GM21447 (cell line): ENCODE measurements around the gene TRPM3.

ENCODE experiments used
- ATAC-seq: cut with Tn5 transposase; IDR thresholded peaks from one replicate; pipeline ENCODE4 v1.9.1; 2021; ENCODE audit not compliant: unreplicated experiment

The TRPM3 gene

DNA sequence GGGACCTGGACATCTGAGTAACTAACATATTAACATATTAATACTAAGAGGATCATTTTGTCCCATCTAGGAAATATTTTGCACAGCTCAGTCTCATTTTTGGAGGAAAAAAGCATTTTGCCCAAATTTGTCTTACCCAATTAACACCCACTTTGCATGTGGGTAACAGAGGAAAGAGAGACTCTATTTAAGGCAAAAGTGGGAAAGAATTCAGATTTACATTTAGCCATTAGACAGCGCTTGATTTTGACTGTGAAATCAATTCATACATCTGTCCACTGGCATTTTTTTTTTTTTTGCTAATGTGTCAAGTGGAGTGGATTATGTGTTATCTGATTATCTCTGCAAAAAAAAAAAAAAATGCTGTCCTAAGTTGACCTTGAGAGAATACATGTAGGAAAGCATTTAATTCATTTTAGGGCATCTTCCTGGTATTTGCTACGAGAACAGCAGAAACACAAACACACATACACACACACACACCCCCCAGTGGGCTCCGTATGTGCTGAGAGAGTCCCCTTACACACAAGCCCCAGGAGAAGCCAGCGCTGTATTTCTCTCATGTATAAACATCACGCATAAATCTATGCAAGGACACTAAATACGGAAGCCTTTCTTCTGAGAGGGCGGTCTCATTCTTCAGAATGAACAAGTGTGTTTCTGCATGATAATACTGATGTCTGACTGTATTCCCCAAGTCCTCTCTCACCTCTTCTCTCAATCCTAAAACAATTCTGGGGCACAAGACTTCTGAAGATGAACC is 505.0 kb downstream of the TRPM3 start:
- ATAC-seq = no peak

DNA sequence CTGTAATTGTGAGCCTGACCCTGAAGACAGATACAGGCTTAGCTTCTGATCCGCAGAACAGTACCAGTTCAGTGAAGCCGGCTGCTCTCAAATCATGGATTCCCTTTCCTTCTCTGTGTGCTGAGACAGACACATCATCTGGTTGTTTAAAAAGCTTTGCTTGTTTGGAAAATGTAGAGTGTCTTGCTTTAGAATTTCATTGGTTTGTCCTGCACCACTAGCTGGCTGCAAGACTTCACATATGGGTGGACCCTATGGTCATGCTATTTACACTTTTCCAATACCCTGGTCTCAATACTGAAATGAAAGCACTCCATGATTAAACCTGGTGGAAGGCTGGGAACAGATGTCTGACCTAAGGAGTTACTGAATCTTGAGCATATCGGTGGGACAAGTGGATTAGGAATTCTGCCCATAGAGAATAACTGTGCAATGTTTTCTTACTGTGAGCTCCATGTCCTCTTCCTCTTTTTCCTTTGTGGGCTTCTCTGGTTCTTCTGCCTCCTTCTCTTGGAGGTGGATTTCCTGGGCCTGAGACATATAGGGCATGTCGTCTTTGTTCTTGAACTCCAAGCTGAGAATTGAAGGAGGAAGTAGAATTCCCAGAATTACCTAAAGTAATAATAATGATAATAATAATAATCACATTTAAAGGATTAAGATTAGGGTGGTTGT is 505.8 kb downstream of the TRPM3 start:
- ATAC-seq = no peak

DNA sequence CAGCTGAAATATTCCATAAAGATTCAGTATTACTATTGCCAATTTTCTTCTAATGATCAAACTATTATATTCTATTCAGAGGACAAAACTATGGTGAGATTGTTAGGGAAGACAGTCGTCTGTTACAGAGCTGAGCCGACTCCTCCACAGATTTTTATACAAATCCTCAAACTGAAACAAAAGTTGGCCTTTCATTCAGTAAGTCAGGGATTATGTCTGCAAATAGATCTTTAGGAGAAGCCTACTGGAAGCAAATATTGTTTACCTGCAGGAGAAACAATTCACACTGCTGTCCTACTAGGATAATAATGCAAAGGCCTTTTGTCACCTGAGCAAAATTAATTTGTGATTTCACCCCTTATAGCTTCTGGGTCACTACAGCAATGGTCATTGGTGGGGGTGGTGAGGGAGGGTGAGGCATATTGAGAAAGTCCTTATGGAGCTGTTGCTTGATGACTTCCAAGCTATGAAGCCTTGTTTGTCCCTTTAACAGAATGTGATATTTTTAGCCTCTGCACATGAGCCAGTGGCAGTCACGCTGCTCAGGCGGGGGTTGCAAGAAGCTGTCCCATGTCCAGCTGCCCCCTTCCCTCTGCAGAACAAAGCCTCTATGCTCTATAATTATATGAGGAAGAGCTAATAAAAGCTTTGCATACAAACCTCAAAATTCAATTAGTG is 506.5 kb downstream of the TRPM3 start:
- ATAC-seq = no peak

DNA sequence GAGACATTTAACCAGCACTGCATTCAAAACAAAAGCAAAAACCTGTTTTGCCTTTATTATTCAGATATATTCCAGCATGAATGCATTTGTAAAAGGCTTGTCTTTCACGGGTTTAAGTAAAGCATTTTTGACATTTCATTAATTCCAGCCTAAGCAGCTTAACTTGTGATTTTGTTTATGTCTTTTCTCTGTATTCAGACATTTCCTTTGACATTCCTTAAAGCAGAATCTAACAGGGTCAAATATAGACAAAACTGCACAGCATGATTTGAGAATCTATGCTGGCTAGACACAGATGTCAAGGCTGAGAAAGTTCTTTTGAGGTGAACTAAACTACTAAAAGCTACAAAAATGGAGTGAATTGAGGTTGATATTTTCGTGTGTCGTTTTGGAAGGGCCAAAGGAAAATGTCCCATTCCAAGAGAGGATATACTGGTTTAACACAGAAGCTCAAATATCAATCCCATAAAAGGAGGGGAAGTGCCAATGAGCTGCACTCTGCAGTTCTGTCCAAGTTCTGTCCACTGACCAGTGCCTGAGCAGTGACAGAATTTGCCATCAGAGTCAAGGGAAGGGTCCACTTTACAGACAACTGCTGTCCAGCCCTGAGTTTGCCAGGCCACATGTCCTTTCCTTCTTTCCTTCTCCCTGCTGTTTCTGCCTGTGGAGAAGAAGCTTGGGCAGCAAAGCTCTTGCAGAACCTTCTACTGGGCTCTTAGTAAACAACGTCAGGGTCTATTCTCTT is 508.2 kb downstream of the TRPM3 start:
- no peak for ATAC-seq

DNA sequence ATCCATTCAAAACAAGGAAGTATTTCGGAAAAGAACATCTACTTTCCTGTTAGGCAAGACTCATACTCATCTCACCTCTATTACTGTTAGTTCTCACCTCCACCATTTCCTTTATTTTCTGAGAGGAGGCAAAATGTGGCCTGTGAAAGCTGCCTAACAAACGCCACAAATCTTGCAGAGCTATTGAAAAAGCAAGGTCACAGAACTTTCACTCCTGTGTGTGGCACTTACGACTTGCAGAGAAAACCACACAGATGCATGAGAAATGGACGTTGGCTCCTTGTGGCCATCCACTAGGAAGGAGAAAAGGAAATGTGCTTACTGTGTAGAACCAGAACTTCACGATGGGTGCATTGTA is 511.2 kb downstream of the TRPM3 start:
- no peak for ATAC-seq

DNA sequence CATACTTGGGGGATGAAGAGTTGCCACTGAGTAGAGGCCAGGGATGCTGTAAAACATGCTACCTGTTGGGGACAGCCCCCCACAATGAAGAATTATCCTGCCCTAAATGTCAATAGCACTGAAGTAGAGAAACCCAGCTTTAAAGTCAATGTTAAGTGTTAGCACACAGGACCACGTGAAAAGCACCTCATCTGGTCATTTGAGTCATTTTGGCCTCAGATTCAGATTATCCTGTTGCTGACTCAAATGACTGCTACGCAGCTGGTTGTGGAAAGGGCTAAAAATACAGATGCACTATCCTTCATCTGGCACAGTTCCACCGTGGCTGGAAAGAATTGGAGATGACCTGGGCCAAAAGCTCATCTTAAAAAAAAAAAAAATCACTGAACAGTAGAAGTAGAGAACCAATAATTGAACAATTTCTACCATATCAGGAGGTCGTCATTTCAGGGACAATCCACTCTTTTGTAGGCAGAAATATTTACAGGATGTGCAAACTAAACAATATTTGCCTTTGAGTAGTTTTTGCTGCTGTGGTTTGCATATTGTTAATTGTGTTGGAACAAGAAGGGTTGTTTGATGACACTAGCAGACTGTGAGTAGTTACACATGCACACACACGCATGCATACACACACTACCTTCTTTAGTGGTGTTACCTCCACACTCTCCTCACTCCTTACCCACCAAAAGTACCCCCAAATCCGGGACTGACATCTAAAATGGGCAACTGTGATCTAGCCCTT is 511.7 kb downstream of the TRPM3 start:
- no peak for ATAC-seq

DNA sequence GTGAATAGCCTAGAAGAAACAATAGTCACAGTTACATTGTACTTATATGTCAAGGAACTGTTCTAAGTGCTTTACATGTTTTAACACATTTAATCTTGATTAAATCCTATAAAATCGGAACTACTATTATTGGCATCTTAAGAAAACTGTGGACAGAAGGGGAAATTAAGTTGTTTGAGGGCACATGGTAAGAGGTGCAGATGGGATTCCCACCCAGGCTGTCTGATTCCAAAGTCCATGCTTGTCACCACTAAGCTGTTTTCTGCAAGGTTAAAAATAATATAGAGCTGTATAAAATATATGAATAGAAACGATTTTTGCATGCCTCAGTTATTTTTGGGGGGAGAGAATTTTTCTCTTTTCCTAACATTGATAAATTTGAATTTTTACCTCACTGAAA is 512.4 kb downstream of the TRPM3 start:
- no peak for ATAC-seq

DNA sequence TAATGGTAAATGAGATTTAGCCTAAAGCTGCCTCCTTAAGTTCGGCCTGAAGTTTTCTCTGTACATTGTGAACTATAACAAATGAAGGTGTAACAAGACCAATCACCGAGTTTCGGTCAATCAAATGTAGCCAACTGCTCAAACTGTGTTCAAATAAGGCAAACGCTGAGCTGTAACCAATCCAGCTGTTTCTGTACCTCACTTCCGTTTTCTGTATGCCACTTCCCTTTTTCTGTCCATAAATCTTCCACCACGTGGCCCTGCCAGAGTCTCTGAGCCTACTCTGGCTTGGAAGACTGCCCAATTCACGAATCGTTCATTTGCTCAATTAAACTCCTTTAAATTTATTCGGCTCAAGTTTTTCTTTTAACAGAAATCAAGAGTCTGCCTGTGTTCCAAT is 513.5 kb downstream of the TRPM3 start:
- no peak for ATAC-seq

DNA sequence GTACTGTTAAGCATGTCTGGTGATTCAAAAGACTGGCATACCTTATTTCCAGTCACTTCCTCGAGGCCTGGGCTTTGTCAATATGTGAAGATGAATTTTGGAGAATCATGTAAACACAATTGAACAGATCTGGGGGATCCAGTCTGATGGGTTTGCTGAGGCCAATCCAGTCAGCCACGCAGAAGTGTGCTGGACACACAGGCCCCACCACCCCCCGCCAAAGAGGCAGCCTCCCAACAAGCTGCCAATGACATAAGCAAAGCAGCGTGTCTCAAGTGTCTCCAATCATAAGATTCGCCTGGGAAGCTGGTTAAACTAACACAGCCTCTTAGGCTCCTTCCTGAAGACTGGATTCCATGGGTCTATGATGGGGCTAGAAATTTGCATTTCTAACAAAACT is 514.1 kb downstream of the TRPM3 start:
- no peak for ATAC-seq

DNA sequence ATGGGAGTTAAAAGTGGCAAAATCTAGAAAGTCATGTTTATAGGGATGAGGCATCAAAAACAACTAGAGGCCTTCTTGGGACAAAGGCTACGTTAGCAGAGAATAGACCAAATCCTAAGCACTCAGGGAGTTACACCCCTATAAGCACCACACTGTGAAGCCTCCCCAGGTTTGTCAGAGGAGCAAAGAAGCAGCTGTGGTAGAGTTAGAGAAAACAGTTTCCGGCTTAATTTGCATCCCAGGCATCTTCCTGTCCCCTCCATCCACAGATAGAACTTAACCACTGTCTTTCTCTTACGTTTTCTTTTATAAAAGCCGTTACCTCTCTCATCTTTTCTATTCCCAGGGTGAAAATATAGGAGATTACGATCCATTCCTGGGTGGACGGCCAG is 518.4 kb downstream of the TRPM3 start:
- no peak for ATAC-seq

DNA sequence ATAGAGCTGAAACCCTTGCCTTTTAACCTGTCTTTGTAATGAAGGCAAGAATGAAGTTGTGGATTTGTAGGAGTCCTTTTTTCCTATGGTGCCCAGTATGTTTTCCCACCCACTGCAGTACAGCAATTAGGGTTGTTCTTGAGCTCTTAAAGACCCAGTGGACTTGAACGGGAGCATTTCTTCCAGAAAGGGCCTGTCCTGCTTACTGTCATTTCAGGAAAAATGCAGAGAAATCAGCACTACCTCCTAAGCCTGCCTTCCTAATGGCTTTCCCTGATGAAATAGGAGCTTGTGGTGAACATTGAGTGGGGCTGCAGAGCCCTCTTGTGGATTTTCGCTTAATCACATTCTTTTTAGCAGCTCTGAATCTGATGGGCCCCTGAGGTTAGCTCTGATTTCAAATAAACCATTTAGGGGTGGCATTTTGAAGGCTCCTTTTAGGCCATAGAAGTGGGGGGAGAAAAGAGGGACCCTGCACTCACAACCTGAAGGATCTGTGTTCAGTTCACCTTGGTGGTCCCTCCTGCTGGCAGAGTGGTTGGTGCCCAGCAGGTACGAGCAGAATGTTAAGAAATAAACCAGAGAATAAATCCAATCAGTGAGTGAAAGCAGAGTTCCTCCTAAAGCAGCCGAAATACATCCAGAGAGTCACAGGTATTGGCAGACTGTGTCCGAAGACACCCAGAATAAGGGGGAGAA is 519.0 kb downstream of the TRPM3 start:
- ATAC-seq = no peak

DNA sequence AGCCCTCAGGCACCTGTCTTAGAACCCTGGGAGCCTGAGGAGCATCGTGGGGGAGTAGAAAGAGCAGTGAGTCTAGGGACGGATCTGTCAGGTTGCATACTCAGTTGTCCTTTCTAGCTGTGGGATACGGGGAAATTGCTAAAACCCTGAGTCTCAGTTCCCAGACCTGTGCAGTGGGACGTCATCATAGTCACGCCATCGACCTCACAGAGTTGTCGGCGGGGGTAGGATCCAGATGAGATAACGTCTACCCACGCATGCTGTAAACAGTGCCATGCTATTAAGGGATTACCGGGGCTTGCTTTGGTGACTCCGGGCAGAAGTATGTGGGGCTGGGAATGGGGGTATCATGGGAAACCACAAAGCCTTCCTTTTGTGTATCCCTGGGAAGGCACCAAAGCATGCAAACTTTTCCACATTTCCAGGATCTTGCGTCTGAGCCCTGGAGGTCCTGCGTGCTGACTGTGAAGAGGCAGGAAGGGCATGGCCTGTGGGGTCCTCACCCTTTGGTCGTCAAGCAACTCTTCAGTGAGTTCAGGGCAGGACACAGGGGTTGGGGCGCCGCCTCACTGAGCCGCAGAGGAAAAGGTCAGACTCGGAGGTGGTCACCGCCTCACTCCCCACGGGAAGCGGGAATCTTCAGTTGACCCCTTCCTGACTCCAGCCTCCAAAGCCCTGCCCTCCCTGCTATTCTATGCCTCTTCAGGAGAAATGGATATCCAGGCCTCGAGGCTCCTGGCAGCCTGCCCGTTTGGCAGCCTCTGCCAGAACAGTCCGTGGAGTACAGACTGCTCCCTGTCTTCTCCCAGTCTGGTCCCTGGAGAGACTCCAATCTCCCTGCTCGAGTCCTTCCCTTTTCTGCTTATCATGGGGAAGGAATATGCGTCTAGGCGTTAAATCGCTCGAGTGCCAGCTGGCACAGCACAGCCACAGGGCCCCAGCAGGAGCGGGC is 520.1 kb downstream of the TRPM3 start:
- ATAC-seq = no peak

DNA sequence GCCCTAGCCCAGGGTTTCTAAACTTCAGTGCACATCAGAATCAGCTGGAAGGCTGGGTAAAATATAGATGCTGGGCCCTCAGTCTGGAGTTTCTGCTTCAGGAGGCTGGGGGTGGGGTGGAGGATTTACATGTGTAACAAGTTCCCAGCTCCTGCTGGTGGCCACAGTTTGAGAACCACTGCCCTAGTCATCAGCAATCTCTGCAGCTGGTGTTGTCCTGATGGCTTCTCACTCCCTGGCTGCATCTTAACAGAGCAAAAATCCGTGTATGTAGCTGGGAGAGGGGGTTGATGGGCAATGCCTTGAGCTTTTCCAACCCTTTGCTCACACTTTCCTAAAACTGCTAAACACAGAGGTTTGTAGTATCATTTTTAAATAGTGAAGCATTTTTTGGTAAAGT is 520.9 kb downstream of the TRPM3 start:
- ATAC-seq = no peak

DNA sequence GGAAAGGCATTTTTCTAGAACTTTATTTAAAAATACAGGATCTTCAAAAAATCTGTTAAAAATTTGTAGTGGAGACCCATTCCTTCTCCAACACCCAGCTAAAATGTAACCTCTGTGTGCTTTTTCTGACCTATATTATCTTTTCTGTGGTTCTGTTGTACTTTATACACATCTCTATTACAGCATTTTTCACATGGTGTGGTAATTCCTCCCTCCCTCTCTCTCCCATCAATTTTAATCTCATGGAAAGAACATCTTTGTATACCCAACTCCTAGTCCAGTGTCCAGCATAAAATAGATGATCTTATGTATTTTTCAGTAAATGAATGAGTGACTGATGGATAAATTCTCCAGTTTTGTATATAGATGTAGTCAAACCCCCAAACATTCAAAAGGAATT is 523.5 kb downstream of the TRPM3 start:
- no peak for ATAC-seq

DNA sequence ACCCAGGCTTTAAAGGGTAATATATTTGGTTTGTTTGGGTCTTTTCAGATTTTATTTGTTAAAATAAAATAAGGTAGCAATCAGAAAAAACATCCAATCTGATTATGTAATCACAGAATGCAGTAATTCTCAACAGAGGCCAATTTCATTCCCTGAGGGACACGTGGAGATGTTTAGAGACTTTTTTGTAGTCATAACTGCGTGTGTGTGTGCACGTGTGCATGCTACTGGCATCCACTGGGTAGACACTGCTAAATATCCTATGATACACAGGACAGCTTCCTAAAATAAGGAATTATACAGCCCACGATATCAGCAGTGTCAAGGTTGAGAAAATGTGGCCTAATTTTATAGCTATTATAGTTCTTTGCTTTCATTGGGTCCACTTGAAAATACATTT is 526.2 kb downstream of the TRPM3 start:
- no peak for ATAC-seq

DNA sequence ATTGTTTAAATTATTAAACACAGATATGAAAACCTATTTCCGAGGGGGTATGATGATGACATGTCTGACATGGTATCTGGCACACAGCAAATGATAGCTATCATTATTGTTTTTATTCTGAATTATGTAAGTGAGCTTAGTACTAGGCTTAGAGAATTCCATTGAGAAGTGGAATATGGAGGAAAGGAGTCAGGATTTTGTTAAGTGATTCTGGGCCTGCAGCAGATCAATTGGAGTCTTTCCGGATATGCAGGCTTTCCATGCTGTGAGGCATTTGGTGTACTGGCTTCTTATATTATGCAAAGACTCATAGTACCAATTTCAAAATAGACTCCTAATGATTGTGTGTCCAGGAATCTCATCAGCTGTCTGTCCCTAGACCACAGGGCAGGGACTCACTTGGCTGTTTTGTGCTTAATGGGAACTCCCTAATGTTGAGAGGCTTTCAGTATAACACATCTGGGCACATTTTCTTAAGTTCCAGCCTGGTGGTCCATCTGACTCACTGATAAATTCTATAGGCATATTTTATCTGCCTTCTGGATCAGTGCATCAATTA is 527.0 kb downstream of the TRPM3 start:
- no peak for ATAC-seq

DNA sequence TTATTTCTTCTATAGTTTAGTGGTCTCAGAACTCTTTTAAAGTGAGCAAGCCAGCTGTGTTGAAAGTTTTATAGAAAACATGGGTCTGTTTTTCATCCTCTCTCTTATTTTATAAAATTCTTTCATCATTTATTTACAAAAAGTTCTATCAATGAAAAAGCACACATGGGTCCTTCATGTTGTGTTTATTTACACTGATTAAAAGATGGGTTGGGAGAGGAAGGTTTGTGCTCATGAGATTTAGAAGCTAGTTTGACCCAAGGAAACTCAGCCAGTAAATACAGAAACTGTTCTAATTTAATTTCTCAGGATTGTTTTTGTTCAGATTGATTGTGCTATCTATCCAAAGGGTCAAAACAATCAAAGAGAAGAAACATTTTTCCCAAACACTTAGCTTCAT is 528.2 kb downstream of the TRPM3 start:
- no peak for ATAC-seq

DNA sequence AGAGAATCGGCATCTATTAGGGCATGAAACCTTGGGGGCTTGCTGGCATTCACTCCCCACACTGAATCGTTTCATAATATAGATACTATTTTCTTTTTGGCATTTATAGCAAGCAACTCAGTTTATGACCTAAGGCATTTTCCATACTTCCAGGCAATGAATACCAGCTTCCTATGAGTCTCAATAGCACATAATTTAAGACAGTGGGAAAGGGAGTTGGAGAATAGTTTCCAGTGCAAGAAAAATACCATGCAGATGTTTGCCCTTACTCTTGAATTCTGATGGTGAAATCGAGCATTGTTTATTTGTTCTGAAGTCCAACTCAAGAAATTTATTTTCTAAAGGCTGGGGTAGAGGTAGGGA is 531.1 kb downstream of the TRPM3 start:
- no peak for ATAC-seq
